GM21390 (cell line): ENCODE measurements around the gene GATA2.

ENCODE experiments used
- ATAC-seq: cut with Tn5 transposase; IDR thresholded peaks from one replicate; pipeline ENCODE4 v1.9.1; 2021; ENCODE audit not compliant: unreplicated experiment

GATA2 gene

DNA sequence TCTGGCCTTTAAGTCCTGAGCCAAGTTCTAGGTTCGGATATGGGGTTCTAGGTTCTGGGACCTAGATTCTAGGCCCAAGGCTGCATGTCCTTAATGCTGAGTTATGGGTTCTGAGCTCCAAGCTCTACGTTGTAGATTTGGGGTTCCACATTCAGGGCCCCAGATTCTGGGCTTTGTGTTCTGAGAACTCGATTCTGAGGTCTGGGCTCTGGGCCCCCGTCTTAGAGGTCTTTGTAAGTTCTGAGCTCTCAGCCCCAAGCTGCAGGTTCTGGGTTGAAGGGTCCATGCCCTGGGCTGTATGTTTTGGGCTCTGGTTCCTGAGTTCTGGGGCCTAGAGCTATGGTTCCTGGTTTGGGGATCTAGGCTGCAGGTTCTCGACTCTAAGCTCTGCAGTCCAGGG lies 16.3 kb downstream of the GATA2 start:
- ATAC-seq = no peak

DNA sequence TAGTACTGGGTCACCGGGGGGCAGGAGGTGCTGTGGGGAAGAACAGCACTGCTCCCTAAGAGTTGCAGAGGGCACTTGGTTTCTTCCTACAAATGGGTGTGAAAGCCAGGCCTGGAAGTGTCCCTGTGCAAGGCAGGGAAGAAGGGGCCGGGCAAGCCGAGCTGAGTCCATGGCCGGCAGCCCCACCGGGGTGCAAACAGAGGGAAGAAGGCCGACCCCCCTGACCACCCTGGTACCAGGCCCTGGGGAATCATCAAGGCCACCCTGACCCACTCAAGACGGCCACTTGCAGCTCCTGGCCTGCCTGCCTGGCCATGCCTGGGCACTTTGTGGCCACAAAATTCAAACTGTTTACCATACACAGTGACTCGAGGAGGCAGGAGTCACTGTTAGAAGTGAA lies 17.6 kb downstream of the GATA2 start:
- no peak for ATAC-seq

DNA sequence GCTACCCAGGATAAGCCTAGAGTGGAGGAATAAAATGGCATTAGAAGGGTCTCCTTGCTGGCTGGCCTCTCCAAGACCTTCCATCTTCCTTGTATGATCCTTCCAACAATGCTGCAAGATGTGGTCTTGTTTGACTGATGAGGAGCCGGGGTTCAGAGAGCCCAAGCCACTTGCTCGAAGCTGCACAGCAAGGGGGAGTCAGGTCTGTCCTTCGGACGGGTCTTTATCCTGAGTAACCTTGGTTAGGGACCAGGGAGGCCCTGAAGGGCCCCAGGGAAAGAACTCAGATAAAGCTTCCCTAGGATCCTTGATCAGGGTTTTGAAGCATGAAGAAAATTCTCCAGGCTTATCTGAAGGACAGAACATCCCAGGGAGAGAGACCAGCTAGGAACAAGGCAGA lies 19.3 kb downstream of the GATA2 start:
- no peak for ATAC-seq

DNA sequence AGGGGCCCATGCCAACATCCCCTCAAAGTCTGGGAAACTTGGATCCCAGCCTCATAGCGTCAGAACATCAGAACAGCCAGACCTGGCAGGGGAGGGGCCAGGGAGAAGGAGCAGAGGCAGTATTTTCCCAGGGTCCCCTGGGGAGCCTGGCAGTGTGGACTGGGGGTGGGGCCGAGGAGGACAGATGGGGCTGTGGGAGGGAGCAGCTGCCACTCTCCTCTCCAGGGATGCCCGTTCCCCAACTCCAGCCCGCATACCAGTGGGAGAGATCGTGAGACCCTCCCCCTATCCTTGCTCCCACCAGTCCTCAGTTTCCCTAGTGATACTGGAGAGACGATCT lies 19.9 kb downstream of the GATA2 start:
- no peak for ATAC-seq

DNA sequence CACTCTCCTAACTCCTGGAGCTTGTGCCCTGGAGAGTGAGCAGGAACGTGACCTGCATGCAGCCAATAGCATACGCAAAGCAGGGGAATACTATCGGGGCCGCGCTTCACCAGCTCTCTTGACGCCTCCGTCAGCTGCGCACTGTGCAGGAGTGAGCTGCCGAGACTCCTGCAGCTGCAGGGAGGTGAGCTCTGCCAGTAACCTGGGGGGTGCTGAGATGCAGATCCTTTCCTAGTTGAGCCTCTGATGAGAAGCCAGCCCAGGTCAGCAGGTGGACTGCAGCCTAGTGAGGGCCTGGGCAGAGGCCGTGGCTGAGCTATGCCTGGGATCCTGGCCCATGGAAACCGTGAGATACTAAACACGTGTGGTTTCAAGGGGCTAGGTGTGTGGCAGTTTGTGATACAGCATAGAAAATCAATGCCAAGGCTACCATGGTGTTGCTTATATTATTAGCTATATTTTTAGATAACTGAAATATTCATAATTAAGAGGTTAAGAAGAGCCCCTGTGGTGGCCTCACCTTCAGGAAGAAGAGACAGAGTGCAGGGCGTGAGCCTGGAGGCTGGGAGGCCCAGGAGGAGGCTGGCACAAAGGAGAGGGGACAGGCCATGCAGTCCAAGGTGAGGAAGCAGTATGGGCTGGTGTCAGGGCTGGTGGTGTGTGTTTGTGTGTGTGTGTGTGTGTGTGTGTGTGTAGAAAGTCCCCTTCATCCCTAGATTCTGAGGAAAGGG lies 20.4 kb downstream of the GATA2 start:
- ATAC-seq = no peak

DNA sequence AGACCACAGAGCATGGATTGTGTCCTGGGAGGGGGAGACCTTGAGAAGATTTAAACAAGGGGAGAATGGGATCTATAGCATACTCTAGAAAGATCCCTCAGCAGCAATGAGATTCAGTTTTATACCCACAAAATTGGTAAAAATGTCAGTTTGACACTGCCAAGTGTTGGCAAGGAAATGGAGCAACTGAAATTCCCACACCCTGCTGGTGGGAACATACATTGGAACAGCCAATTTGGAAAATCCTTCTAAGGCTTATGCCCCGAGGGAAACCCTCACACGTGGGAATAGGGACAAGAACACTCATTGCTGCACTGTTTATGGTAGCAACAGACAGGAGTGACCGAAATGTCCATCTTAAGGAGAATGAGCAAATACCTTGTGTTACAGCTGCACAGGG lies 21.3 kb downstream of the GATA2 start:
- no peak for ATAC-seq

DNA sequence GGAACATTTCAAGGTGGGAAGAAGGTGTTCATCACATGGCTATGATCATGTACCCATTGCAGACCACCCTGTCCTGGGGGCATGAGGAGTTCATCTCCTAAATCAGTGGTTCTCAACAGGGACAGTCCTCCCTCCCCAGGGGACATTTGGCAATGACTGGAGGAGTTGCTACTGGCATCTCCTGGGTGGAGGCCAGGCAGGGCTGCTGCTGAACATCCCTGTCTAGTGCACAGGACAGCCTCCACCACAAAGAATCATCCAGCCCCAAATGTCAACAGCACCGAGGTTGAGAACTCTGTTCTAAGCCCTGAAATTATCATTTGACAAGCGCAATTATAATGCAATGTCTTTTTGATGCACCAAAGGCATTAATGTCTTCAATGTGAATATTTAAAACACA lies 21.9 kb downstream of the GATA2 start:
- no peak for ATAC-seq

DNA sequence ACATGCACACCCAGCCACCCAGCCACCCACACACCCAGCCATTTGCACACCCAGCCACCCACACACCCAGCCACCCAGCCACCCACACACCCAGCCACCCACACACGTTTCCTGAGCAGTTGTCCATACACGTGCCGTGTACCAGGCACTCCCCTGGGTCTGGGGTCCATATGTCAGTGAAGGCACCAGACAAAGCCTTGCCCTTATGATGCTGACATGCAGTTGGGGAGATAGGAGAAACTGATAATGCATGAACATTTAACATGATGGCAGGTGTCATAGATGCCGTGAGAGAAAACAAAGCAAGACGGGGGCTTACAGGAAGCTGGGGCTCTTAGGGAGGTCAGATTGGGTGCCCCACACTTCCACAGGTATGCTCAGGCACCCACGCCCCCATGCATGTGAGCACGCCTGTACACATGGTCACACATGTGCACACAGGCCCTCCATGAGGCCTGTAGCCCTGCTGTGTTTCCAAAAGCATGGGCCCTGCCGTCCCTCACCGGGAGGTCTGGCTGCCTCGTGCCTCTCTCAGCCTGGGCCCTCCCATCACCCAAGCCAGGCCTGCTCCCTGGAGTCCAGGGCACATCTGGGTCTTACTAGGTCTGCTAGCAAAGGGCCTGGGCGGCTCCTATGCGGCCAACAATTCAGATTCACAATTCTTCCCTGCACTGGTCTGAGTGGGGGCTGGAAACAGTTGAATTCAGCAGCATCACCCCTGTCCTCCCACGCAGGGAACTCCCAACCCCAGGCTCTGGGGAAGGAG lies 22.7 kb downstream of the GATA2 start:
- ATAC-seq = no peak

DNA sequence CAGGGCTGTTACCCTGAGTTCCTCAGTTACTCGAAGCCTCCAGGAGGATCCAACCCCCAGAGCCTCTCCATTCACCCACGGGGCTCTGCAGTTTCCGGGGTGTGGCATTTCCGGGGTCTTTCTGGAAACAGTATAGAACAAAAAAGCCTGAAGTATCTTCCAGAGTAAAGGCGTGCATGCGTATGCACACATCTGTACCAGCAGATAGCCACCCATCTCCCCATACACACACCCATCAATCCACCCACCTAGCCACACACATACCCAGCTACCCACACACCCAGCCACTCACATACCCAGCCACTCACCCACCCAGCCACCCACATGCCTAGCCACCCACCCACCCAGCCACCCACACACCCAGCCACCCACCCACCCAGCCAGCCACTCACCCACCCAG lies 23.4 kb downstream of the GATA2 start:
- ATAC-seq = no peak

DNA sequence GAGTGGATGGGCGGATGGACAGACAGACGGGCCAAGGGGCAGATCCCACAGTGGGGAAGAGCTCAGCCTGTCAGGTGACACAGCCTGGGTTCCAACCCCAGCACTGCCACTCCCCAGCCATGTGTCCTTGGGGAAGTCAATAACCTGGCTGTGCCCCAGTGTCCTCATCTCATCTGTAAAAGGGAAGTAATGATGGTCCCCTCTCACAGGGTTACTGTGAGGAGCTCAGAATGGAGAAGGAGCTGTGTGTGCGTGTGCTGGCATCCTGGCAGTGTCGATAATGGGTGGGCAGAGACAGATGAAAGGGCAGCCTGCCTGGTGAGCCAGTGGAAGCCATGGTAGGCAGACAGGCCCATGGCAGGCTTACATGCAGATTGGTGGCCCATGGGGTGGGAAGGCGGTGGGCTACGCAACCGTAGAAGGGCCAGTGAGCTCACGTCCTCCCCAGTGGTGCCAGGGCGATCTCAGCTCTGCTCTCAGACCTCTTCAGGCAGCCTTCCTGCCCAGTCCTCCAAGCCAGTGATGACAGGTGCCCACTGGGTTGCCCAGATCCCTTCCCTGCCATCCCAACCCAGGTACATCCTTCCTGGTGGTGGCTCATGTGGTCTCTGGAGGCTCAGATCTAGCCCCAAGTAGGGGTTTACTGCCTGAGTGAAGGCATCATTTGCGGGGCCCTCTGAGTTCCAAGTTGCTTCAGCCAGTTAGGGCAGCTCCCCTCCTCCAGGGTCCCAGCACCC lies 24.0 kb downstream of the GATA2 start:
- no peak for ATAC-seq

DNA sequence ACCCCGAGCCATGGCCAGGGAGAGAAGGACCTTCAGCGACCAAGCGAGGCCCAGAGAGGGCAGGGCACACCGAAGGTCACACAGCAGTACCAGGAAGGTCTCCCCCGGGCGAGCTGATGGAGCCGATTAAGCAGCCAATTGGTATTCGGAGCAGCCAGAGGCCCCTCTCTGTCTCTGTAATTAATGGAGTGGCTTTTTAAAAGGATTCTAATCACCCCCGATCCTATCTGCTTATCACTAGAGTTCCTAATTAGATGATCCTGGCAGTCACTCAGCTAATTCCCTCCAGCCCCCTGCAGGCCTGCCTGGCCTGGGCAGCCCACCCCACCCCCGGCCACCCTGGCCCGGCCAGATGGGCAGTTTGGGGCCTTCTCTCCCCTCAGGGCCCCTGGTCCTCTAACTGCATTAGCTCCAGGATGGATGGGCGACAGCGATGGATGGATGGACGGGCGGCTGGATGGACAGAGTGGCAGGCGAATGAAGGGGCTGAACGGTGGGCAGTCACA lies 24.7 kb downstream of the GATA2 start:
- ATAC-seq = no peak

DNA sequence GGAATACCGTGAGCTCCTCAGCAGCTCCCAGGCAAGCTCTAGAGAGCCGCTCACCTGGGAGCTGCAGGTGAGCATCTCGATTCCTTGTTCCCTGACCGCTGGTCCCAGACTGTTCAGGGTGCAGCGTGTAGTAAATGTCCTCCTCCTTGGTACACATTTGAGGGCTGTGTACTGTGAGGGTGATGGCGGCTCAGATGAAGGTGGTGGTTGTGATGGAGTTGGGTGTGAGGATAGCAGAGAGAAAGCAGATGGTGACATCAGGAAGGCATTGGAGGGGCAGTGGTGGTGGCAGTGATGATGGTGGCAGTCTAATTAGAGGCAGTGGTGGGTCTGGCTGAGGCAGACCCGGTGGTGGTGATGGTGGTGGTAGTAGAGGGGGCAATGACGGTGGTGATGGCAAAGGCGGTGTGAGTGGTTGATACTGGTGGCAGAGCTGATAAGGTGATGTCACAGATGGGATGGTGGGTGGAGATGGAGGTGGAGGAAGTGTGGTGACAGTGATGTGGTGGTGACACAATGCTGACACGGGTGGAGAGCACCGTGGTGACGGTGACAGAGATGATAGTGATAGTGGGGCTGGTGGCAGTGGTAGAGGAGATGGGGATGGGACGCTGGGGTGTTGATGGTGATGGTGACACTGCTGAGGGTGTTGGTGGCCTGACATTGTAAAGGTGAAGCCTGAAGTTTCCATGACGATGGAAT lies 26.0 kb downstream of the GATA2 start, which contains the start of gene DNAJB8:
DNAJB8 (minus strand) TSS at position 51 of the 702 bp plus-strand sequence. CDS start 3,645 bp downstream, outside the sequence.
- no peak for ATAC-seq

DNA sequence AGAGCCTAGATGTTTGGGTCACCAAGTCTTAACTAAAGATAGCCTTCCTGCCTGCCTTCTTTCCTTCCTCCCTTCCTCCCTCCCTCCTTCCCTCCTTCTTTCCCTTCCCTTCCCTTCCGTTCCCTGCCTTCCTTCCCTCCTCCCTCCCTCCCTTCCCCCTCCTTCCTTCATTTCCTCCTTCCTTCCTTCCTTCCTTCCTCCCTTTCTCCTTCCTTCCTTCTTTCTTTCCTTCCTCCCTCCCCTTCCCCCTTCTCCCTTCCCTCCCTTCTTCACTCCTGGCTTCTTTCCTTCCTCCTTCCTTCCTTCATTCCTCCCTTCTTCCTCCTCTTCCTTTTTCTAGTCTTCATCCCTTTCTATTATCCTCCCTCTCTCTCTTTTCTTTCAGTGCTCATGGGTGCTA lies 28.3 kb downstream of the GATA2 start:
- ATAC-seq = no peak

DNA sequence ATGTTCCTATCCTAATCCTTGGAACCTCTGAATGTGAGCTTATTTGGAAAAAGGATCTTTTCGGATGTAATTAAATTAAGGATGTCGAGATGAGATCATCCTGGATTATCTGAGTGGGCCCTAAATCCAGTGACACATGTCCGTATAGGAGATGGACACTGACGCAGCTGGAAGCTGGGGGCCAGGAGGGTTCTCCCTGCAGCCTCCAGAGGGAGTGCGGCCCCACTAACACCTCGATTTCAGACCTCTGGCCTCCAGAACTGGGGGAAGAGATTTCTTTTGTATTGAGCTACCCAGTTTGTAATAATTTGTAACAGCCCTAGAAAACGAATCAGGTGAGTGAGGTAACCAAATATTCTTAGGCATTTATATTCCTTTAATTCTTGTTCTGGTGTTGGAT lies 28.8 kb downstream of the GATA2 start:
- no peak for ATAC-seq

DNA sequence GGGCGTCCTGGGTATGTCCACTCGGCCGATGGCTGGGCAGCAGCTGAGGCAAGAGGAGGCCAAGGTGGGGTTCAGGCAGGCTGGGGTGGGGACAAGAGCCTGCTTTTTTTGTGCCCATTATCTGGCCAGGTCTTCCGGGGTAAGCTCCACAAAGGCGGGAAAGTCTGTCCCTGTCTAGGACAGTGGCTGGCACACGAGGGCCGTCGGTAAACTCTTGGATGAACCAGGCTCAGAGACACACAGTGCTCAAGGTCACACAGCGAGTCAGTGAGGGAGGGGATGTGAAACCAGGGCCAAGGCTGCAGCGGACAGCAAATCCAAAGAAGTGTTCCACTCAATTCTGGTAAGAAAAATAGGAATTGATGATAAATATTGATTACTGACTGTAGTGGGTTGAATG lies 29.2 kb downstream of the GATA2 start:
- ATAC-seq = no peak

DNA sequence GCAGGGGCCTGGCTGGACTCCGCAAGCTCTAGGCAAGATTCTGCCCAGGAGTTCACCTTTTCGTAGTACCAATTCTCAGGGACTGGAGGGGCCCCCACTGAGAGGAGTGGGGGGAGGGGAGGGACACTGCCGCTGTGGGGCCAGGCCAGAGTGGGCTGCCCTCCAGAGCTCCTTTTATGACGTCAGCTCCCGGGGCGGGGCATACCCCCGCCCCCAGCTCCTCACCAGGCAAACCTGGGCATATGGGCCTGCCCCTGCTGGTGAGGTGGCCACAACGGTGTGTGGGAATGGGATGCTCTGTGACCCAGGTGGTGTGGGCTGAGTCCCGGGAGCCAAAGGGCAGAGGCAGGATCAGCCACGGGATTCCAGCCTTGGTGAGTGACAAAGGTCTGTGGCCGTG lies 29.6 kb downstream of the GATA2 start:
- no peak for ATAC-seq

DNA sequence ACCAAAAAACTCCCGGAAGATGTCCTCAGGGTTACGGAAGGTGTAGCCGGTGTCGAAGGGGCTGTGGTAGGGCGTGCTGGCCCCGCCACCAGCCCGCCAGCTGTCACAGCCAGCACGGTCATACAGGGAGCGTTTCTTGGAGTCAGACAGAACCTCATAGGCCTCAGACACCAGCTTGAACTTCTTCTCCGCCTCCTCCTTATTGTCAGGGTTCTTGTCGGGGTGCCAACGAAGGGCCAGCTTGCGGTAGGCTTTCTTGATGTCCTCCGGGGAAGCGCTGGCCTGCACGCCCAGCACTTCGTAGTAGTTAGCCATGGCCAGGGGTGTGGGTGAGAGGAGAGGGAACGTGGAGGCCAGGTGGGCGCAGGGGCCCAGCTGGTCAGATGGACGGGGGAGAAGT lies 30.1 kb downstream of the GATA2 start:
- ATAC-seq = no peak

DNA sequence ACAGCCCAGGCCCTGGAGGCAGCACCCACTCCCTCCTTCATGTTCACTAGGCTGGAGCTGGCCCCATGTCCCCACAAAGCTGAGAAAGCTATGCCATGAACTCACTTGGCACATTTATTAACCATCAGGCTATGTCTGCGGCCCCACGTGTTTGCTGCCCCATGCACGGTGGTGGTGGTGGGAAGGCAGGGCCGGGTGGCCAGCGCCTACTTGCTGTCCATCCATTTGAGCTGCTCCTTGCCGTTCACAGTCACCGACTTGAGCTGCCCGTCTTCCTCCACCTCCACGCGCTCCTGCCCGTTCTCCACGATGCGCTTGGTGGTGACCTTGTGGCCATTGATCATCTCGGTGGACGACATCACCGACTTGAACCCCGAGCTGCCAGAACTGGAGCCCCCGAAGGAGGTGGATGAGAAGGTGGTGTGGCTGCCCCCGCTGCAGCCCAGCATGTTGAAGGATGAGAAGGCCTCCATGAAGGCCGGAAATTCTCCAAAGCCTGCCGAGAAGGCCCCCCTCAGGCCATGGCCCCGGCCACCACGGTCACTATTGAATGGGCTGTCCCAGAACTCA lies 30.6 kb downstream of the GATA2 start:
- no peak for ATAC-seq

DNA sequence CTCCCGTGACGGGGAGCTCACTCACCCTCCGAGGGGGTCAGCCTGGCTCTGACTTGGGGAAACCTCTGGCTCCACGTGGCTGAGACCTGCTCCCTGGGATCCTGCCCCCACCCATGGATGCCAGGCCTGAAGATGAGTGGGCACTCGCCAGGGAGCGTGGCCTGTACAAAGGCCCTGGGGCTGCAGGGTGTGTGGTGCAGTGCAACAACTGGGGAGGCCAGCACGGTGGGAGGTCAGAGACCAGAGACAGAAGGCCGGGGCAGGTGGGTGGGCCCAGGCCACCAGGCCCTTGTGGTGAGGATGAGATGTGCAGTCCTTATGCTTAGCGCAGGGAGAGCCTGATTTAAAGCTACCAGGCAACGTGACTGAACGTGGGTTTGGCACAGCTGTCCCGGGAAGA lies 31.3 kb downstream of the GATA2 start:
- no peak for ATAC-seq

DNA sequence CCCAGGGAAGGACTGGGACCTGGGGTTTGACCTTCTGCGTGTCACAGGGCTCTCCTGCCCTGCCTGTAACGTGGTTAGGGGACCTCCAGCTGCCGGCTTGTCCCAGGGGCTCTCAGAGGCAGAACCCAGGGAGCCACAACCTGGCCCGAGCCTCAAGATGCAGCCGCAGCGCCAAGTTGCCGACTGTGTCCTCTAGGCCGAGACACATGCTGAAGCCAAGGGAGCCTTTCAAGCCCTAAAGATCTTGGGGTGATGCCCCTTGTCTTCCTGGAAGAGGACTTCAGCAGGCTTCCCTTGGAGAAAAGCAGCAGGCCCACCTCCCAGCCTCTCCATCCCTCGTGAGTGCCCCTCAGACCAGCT lies 33.6 kb downstream of the GATA2 start:
- ATAC-seq = no peak
